ENCODE measurements around the gene PECR. TPM values are rescaled to one million over a fixed set of nuclear protein-coding genes. Genes with fewer than 3 reads are reported as not detected.

The PECR gene
- total and polyA plus RNA-seq, 9 of the 15 experiments (the other 6 are each of a cell fraction or from before 2014, with no cell fraction given) = 1.1 to 10.3 (median 8.2) TPM

DNA sequence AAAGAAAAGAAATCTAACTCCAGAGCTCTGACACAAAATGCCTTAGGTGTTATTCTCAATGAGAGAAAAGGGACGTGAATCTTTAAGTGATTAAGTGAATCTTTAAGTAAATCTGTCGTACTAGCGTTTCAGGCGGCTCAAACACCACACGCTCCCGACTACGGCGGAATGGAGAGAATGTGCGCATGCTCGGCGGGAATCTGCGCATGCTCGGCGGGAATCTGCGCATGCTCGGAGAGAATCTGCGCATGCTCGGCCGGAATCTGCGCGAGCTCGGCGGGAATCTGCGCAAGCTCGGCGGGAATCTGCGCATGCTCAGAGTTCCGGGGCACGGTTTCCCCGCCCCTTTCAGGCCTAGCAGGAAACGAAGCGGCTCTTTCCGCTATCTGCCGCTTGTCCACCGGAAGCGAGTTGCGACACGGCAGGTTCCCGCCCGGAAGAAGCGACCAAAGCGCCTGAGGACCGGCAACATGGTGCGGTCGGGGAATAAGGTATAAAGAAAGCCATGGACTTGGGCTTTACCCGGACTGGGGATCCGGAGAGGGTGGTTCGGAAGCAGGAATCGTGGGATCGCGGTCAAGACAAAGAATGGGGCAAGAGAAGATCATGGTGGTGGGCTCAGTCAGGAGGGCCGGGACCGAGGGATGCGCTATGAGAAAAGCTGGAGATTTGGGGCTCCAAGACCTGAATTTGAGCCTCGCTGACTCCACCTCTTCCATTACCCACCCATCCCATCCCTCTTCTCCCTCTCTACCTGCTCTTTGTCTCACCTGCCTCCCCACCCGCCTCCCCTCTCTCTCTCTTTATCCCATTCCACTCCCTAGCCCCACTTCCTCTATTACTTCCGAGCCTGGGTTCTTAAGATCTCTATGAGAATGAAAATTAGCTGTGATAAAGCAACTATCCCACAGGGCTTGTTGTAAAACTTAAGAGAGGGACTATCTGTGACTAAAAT, 27.6 kb upstream of the PECR start, which contains the start of gene XRCC5 (continued):
- TF ChIP-seq ZZZ3 (IDR thresholded peaks at IDR 0.05) (peak; percentile 75; the same call in 1 of the 2 replicates), ZNF232 (CRISPR knock-in tag; IDR thresholded peaks at IDR 0.05) (no peak), HCFC1 (IDR thresholded peaks at IDR 0.05; ENCODE audit: low read depth, low read length) (peak; percentile 59), HOXB6 (CRISPR knock-in tag; IDR thresholded peaks at IDR 0.05; ENCODE audit: borderline replicate concordance) (no peak), XRCC5 (IDR thresholded peaks at IDR 0.05; ENCODE audit: low read depth, low read length) (0 out of 2 replicates have a peak, but pooled peaks have one; percentile 36), MAFG (tag; conservative IDR thresholded peaks at IDR 0.05) (no peak), YBX1 (IDR thresholded peaks at IDR 0.05) (no peak), HNRNPUL1 (IDR thresholded peaks at IDR 0.05; ENCODE audit: low read length) (no peak), ZNF143 (CRISPR knock-in tag; IDR thresholded peaks at IDR 0.05) (no peak), ZNF224 (CRISPR knock-in tag; IDR thresholded peaks at IDR 0.05) (no peak), DMBX1 (CRISPR knock-in tag; IDR thresholded peaks at IDR 0.05; ENCODE audit: borderline replicate concordance) (no peak), SRSF3 (IDR thresholded peaks at IDR 0.05; ENCODE audit: insufficient read depth, low read length) (no peak), ZNF75A (CRISPR knock-in tag; IDR thresholded peaks at IDR 0.05) (no peak), ILK (tag; IDR thresholded peaks at IDR 0.05; ENCODE audit: borderline replicate concordance, low read depth) (no peak), HDAC8 (tag; IDR thresholded peaks at IDR 0.05) (no peak), ZNF76 (CRISPR knock-in tag; IDR thresholded peaks at IDR 0.05; ENCODE audit: borderline replicate concordance) (no peak), MCM2 (IDR thresholded peaks at IDR 0.05; ENCODE audit: low read depth) (no peak), ZNF592 (IDR thresholded peaks at IDR 0.05) (no peak)
- TF ChIP-seq, protein P1, sequence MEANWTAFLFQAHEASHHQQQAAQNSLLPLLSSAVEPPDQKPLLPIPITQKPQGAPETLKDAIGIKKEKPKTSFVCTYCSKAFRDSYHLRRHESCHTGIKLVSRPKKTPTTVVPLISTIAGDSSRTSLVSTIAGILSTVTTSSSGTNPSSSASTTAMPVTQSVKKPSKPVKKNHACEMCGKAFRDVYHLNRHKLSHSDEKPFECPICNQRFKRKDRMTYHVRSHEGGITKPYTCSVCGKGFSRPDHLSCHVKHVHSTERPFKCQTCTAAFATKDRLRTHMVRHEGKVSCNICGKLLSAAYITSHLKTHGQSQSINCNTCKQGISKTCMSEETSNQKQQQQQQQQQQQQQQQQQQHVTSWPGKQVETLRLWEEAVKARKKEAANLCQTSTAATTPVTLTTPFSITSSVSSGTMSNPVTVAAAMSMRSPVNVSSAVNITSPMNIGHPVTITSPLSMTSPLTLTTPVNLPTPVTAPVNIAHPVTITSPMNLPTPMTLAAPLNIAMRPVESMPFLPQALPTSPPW (CRISPR knock-in tag; IDR thresholded peaks at IDR 0.05) = no peak
- TF ChIP-seq, protein P2, sequence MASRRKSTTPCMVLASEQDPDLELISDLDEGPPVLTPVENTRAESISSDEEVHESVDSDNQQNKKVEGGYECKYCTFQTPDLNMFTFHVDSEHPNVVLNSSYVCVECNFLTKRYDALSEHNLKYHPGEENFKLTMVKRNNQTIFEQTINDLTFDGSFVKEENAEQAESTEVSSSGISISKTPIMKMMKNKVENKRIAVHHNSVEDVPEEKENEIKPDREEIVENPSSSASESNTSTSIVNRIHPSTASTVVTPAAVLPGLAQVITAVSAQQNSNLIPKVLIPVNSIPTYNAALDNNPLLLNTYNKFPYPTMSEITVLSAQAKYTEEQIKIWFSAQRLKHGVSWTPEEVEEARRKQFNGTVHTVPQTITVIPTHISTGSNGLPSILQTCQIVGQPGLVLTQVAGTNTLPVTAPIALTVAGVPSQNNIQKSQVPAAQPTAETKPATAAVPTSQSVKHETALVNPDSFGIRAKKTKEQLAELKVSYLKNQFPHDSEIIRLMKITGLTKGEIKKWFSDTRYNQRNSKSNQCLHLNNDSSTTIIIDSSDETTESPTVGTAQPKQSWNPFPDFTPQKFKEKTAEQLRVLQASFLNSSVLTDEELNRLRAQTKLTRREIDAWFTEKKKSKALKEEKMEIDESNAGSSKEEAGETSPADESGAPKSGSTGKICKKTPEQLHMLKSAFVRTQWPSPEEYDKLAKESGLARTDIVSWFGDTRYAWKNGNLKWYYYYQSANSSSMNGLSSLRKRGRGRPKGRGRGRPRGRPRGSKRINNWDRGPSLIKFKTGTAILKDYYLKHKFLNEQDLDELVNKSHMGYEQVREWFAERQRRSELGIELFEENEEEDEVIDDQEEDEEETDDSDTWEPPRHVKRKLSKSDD (conservative IDR thresholded peaks at IDR 0.05; ENCODE audit: low read length) = no peak
